CD1c-positive myeloid dendritic cell (primary cell): ENCODE results near the gene NACC2.

Experiments
- DNase-seq: peaks from one replicate; pipeline ENCODE4 v3.0.0-alpha.2; 2016; ENCODE audit errors: extremely low spot score

NACC2 gene

GRCh38 chr9:135961277-135961715 is 133.8 kb downstream of the NACC2 start, which contains the start of gene UBAC1:
TSS of gene UBAC1 (minus strand) at chr9:135961373. CDS start at chr9:135961162, 211 bp downstream.
- DNase-seq, result peak; percentile 98

- peak; percentile 58 for DNase-seq
These were observed 134.4 kb downstream of the NACC2 start for GRCh38 chr9:135960411-135961276.

GRCh38 chr9:135959814-135960213 is 135.3 kb downstream of the NACC2 start:
- no peak for DNase-seq

GRCh38 chr9:135958485-135958884 is 136.6 kb downstream of the NACC2 start:
- DNase-seq, result peak; percentile 77

GRCh38 chr9:135957431-135957830 is 137.7 kb downstream of the NACC2 start:
- no peak for DNase-seq

- no peak for DNase-seq
These were observed 138.3 kb downstream of the NACC2 start for GRCh38 chr9:135956802-135957174.
